Stimulated activated CD4-positive, alpha-beta T cell treated with anti-CD3 and anti-CD28 coated beads, Interleukin-15, amount 100 ng/mL, for 1 hour (primary cell): ENCODE data around the gene FAM120A.

ENCODE experiments used
- DNase-seq, 2 donors: peaks; one replicate each; pipeline ENCODE4 v3.0.0-alpha.2; 2020; ENCODE audit warnings: low read depth in 1 of 2, low spot score in 1 of 2

FAM120A gene

DNA sequence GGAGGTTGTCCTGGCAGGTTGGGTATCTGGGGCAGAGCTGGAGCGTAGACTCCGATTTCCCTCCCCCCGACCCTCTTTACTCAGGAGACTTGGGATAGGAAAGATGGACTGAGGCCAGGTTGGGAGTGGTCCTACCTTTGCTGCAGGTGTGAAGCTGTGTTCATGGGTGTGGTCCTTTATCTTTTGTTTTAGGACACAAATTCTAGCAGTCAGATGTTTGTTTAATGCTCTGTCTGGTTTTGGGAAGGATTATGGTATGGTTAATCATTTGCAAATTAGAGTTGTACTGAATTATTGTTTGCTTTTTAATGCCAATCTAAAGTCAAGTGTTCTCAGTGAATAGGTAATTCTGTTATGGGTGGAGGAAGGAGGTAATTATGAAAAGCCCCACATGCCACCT is 16.0 kb downstream of the FAM120A start:
- DNase-seq: no peak

DNA sequence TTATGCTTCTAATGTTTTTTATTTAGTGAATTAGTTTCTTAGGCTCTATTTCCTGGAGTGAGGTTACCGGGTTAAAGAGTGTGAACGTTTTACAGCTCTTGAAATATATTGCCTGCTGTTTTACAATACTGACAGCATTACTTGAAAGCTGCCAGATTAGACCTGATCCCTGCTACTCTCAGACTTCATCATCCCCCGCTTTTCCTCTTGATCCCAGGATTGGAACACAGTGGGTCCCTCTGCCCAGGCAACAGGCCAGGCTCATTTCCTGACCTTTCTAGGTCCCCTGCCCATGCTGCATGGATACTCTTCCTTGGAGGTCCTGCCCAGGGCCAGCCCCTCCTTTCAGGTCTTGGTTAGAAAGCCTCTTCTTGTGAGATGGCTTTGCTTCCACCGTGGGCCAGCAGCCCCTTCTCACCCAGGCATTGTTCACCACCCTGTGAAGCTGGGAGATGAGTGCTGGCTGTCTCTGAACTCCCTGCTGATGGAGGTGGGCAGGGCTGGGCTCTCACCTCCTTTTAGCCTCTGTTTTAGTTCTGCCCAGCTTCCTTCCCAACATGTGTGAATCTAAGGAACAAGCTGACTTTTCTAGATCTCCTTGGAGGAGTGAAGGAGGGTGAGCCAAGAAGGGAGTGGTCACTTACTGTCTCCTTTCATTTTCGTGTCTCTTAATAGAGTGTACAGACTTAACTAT is 17.4 kb downstream of the FAM120A start:
- no peak for DNase-seq

DNA sequence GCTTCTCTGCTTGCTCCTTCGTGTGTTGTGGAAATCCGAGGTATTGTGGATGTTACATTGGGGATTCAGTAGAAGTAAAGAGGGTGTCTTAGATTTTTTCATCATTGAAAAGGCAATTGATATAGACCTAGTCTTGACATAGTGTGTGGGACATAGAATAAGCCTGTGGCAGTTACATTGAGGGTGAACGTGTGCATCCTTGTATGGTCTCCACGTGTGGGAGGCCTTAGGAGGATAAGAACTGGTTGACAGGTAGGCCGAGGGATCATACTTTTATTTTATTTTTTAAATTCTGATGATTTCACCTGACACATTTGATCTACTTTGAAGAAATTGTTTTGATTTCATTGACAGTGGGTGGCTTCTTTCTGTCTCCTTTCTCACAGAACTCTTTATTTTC is 18.9 kb downstream of the FAM120A start:
- DNase-seq: no peak

DNA sequence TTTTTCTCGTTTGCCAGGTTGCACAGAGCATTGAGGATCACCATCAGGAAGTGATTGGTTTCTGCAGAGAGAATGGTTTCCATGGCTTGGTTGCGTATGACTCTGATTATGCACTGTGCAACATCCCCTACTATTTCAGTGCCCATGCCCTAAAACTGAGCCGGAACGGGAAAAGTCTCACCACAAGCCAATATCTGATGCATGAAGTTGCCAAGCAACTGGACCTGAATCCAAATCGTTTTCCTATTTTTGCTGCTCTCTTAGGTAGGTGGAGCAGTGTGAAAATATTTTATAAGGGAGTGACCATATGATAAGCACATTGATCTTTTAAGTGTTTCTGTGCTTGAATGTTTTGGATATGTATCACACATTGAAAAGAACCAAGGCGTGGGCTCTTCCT is 19.6 kb downstream of the FAM120A start:
- no peak for DNase-seq

GRCh38 chr9:93473411-93473810 is 21.9 kb downstream of the FAM120A start:
- no peak for DNase-seq

DNA sequence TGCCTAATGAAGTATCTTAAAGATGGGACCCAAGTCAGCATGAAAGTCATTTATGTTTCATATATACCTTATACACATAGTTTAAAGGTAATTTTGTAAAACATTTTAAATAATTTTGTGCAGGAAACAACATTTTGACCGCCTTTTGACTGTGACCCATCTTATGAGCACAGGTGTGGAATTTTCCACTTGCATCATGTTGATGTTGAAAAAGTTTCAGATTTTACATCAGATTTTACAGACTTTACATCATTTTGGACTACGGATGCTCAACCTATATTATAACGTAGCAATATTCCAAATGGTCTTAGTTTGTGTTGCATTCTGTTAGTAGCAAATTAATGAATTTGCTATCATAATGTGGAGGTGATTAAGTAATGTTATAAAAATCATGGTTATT is 23.6 kb downstream of the FAM120A start:
- no peak for DNase-seq

DNA sequence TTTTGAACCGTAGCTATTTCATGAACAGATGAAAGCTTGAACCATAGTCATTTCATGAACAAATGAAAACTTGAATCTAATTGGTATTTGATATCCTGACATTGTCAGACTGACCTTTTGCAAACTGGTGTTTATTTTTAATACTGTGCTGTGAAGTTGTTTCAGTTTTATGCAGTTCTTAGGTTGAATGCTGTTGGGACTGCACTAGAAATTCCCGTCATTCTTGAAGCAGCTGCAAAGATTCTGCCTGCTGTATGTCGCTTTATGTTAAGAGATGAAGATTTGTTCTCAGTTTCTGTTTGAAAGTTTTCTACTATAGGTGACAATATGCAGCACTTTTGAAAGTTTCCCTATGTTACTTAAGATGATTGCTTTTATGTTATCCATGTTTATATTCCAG is 24.4 kb downstream of the FAM120A start:
- DNase-seq: no peak

DNA sequence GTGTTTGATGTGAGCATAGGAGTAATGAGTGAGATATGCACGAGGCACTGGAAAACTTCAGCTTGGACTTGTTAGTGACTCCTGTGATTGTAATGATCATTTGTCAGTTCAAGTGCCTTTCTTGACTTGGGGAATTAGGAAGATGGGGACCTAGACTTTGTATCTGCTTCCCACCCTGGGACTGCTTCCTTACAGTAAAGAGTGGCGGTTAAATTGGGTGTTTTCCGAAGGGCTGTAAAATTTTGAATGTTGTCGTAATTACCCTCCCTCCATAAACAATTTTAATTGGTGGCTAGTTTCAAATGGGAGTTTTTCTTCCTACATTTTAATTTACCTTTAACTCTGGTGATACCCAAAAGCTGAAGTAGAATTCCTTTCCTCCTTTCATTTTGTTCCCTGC is 25.4 kb downstream of the FAM120A start:
- no peak for DNase-seq

- DNase-seq: no peak
These were observed 25.9 kb downstream of the FAM120A start for GRCh38 chr9:93477397-93477796.

- no peak for DNase-seq
These were observed 28.2 kb downstream of the FAM120A start for GRCh38 chr9:93479726-93480125.

DNA sequence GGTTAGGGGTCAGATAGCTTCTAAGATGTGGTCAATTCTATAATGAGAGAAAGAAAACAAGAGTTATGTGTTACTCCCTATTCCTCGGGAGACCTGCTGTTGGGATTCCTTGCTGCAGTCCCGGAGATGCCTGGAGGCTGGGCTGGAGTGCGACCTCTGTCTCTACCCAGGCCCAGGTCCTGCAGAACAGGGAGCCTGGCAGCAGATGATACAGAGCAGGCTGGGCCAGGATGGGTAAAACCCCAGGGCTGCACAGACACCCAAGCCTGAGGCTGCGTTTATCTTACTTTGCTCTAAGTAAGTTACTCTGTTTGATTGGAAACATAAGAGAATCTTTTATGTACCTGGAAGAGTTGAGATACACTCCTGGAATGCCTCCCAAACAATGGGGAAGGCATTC is 28.8 kb downstream of the FAM120A start:
- DNase-seq: no peak

DNA sequence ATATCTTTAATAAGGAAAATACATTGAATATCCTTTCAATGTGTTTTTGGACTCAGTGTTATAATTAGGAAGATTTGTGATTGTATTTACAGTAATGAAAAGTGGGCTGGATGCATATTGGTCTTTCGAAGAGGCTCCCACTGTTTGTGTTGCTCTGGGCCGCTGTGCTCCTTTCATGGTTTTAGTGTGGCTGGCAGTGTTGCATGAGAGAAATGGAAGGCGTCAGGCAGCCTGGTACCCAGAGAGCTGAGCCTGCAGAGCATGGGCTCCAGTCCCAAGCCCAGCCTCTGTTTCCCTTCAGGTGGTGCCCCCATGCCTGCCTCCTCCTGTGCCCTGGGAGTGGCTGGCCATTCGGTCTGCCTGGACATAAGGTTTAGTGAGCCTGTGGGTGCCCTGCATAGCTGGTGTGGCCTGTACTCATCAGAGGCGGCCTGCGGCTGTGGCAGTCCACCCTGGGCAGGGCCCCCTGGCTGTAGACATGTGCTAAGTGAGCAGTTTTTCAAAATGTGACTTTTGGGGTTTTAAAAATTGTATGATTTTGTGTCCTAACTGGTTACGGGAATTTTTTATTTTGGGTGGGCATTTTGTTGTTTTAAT is 29.3 kb downstream of the FAM120A start:
- no peak for DNase-seq

DNA sequence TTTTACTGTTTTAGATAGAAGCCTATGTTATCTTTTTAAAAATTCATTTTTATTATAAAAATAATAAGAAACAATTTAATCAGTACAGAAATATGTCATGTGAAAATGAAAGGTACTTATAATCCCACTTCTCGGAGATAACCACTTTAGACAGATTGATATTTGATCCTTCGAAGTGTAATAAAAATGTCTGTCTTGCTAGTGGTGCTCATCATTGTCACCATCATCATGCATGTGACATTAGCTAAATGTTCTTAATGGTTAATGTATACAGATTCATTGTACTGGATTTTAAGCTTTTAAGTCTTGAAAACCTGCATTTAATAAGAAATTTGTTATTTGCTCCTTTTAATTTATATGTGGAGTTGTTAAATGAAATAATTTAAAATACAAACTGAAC is 32.0 kb downstream of the FAM120A start:
- no peak for DNase-seq

DNA sequence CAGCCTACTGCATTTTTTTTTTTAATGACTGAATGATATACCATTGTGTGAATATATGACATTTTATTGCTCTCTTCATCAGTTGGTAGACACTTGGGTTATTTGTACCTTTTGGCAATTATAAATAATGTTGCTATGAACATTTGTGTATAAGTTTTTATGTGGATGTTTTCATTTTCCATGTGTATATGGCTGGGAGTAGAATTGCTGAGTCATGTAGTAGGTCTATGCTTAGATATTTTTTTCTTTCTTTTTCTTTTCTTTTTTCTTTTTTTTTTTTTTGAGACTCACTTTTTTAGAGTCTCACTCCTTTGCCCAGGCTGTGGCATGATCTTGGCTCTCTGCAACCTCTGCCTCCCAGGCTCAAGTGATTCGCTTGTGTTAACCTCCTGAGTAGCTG is 34.8 kb downstream of the FAM120A start:
- DNase-seq: no peak

- no peak for DNase-seq
These were observed 36.8 kb downstream of the FAM120A start for GRCh38 chr9:93488244-93488643.

GRCh38 chr9:93491593-93492232 is 40.2 kb downstream of the FAM120A start:
- DNase-seq: no peak

- DNase-seq: no peak
These were observed 40.8 kb downstream of the FAM120A start for GRCh38 chr9:93492327-93492726.

GRCh38 chr9:93493949-93494348 is 42.5 kb downstream of the FAM120A start:
- DNase-seq: no peak

DNA sequence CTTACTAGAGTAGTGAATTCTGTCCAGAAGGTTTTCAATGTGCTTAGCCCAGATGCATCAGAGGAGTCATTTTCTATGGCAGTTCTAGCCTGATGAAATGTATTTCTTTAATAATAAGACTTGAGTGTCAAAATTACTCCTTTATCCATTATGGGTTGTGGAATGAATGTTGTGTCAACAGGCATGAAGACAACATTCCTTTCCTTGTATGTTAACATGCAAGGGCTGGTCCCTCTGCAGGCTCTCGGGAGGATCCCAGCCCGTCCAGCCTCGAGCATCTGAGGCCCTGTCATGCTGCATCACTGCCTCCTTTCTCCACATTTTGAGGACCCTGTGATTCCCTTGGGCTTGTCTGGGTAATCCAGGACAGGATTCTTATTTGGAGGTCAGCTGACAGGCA is 44.8 kb downstream of the FAM120A start:
- DNase-seq: no peak

- no peak for DNase-seq
These were observed 49.2 kb downstream of the FAM120A start for GRCh38 chr9:93500571-93501298.

DNA sequence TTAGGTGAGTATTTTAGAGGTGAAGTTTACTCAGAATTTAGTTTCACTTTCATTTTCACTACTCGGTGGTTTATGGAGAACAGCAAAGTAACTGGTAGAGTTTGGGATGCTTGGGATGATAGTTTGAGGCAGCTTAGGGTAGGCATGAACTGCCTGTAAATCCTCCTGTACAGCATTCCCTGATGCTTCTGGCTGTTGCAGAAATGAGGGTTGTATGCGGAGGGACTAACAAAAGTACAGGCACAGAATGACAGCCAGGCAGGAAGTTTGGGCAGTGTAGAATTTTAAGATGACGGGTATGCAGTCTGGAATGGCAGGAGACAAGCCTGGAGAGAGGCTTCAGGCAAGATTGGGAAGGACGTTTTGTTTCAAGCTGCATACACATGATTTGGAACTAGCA is 49.9 kb downstream of the FAM120A start:
- DNase-seq: no peak

DNA sequence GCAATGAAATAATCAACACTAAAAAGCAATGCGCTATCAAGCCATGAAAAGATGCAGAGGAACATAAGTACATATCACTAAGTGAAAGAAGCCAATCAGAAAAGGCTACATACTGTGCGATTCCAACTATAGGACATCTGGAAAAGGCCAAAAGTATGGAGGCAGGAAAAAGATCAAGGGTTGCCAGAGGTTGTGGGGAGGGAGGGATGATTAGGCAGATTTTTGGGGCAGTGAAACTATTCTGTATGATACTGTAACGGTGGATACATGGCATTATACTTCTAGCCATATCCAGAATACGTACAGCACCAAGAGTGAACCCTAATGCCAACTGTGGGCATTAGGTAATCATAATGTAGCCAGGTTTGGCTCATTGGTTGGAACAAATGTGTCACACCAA is 51.9 kb downstream of the FAM120A start:
- no peak for DNase-seq
